Fibroblast of villous mesenchyme (primary cell): Measurements from ENCODE around the gene MRGPRX2. TPM values are rescaled to one million over a fixed set of nuclear protein-coding genes. Genes with fewer than 3 reads are reported as not detected.

Experiments used
- DNase-seq: peaks from one replicate; pipeline ENCODE4 v3.0.0-alpha.2; 2010; ENCODE audit warnings: low read depth
- H3K4me3 ChIP-seq: 2 replicates; pipeline ENCODE4 v1.5.1; 2011; ENCODE audit warnings: low read depth, mild to moderate bottlenecking, low read length
- total RNA-seq: library from RNA; depleted of rRNA; stranded (reverse); fragments of >200 nt; gene quantifications from 2 replicates; pipeline ENCODE4 v1.2.3, GENCODE V29; 2012
- TF ChIP-seq, protein P1 (sequence below): IDR thresholded peaks from 2 replicates; pipeline ENCODE4 v1.5.1; 2012; ENCODE audit warnings: low read depth, mild to moderate bottlenecking, low read length; ENCODE audit not compliant: insufficient read depth

MRGPRX2 gene
- total RNA-seq, 1 donor: not detected

DNA sequence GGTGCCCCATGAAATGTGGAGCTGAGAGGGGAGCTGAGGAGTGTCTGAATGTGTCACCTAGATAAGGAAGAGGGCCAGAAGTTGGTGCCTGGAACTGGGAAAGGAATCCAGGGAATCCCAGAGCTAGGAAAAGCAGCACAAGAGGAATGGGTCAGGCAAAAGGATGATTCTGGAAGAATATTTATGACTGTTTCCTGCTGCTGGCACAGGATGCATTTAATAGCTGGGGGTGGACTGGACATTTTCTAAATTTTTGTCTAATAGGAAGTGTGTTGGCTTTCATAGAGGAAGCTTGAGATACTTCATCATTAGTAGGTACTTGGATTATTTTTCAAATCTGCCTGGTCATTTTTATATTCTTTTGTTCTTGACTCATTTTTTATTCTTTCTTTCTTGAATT is 17.4 kb upstream of the MRGPRX2 start:
- no peak for DNase-seq
- H3K4me3 ChIP-seq: no peak overlapping the region
- TF ChIP-seq, protein P1, sequence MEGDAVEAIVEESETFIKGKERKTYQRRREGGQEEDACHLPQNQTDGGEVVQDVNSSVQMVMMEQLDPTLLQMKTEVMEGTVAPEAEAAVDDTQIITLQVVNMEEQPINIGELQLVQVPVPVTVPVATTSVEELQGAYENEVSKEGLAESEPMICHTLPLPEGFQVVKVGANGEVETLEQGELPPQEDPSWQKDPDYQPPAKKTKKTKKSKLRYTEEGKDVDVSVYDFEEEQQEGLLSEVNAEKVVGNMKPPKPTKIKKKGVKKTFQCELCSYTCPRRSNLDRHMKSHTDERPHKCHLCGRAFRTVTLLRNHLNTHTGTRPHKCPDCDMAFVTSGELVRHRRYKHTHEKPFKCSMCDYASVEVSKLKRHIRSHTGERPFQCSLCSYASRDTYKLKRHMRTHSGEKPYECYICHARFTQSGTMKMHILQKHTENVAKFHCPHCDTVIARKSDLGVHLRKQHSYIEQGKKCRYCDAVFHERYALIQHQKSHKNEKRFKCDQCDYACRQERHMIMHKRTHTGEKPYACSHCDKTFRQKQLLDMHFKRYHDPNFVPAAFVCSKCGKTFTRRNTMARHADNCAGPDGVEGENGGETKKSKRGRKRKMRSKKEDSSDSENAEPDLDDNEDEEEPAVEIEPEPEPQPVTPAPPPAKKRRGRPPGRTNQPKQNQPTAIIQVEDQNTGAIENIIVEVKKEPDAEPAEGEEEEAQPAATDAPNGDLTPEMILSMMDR: no peak

DNA sequence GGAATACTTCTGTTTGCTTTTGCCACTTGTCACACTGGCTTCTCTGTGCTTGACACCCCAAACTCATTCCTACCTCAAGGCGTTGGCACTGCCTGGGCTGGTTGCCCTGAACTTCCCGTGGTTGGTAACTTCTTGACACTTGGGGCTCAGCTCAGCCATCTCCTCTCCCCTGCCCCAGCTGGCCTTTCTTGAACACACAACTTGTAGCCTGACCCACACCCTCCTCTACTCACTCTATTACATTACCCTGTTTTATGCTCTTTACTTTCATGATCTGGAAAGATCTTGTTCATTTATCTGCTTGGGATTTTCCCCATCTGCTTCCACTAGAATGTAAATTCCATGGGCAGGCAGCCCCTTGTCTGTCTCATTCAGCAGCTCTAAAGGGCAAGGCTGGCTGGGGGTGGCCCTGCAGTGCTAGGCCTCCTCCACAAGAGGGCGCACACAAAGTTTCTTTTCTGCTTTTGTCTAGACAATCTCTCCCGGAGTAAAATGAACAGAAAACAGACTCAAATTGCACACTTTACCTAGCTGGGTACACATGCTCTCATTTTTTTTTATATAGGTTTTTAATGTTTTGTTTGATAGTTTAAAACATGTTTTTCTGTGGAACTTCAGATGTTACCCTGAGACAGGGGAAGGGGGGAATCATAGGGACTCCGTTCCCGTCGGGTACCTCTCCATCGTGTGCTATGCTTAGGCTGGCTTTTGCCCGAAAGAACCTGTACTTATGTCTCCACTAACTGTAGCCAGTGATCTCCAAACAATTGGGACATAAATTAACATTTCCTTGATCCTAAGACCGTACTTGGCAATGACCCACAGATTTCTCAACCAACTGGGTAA is 16.4 kb upstream of the MRGPRX2 start:
- H3K4me3 ChIP-seq: no peak overlapping the region
- peak; percentile 35 for DNase-seq
- TF ChIP-seq, protein P1: peak; percentile 98

DNA sequence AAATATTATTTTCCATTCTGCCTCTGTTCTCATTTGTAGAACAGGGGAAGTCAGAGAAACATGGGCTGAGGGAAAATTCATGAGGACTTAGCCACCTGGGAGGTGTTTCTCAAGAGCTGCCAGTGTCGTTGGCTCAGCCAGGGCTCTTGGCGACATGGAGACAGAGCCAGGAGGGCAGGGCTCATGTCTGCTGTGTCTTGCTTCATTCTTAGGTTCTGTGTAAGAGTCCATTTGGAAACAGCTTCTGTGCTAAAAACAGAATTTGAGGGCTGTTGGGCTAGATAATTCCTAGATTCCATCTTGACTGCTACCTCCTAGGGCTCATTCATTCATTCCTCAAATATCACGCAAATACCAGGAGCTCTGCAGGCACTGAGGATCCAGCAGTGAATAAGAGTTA is 15.1 kb upstream of the MRGPRX2 start:
- DNase-seq: no peak
- TF ChIP-seq, protein P1: no peak
- no peak overlapping the region for H3K4me3 ChIP-seq

DNA sequence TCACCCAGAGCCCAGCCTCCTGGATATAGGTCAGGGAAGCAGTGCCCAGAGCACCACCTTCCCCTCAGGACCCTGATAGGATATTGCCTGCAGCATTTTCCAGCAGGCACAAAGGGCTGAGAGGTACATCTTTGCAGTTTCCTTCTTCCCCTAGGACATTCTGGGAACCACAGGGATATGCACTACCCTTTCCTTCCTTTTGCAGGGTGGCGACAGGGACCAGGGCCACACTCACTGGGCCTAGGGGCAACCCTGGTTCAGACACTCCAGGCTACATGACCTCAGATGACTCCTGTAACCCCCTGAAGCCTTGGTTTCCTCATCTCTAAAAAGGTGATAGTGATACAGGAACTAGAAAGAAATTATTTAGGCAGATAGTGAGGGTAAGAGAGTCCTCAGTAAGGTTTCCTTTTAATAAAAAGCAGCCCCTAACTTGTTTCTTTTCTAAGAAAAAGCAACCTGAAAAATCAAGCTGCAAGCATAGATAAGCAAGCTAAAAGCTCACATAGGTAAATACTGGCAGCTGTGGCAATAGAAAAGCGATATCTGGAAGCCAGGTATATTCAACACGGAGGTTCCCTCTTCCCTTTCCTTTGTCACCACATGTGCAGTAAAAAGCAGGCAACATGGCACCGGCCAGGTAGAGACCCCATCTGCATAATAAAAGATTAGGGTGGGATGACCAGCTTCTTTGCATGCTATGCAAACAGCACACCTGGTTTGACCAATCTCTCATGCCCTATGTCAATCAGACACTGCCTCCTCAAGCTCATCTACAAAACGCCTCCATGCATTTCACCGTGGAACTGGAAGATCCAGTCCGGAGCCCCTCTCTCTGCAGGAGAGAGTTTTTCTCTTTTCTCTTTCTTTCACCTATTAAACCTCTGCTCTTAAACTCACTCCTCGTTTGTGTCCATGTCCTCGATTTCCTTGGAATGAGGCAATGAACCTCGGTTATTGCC is 13.2 kb upstream of the MRGPRX2 start:
- no peak for DNase-seq
- TF ChIP-seq, protein P1: no peak
- H3K4me3 ChIP-seq: no peak overlapping the region

DNA sequence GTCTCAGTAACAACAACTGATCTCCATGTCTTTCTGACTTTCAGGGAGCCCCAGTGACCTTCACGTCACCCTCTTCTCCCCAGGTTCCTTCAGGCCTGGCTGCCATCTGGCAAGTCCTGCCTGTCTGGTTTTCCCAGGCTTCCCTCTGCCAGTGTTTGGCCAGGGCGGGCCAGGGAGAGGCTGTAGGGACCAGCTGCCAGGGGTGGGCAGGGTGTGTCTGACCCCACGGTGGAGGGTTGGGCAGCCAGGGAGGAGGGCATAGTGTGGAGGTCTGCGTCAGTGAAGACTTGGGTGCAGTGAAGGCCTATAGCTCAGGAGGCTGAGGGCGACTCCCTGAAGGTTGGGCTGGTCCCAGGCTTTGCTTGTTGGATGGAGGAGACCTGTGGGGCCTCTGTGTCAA is 11.9 kb upstream of the MRGPRX2 start:
- TF ChIP-seq, protein P1: no peak
- no peak overlapping the region for H3K4me3 ChIP-seq
- no peak for DNase-seq

DNA sequence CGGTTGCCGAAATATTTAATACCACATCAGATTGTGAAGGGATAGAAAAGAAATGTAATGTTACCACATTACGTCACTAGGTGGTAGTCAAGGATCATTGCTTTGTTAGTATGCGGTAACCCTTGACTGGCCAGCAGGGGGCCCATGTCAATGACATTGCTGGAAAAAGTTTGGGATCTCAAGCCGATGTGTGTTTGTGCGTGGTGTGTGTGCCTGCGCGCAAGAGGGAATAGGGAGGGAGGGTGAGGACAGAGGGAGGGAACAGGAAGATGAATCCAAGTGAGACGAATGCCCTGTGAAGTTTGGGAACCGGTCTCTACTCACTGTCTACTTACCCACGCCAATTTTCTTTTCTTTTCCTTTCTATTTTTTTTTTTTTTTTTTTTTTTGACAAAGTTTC is 10.7 kb upstream of the MRGPRX2 start:
- peak overlapping the region; percentile 39 for H3K4me3 ChIP-seq
- TF ChIP-seq, protein P1: peak; percentile 99
- DNase-seq: peak; percentile 86
